Astrocyte of the spinal cord (primary cell): ENCODE measurements around the gene NOS1AP.

Experiments used
- DNase-seq: peaks from one replicate; pipeline ENCODE4 v3.0.0; 2011; ENCODE audit warnings: low read depth, low spot score
- H3K4me3 ChIP-seq: 2 replicates; pipeline ENCODE4 v1.5.1; 2011; ENCODE audit warnings: low read depth, mild to moderate bottlenecking, low read length, moderate library complexity
- CTCF ChIP-seq: IDR thresholded peaks from 2 replicates; pipeline ENCODE4 v1.5.1; 2012; ENCODE audit warnings: low read depth, mild to moderate bottlenecking, low read length, inconsistent platforms
- in situ Hi-C: cut with HindIII; loops from 2 replicates; pipeline ENCODE4 v1.10.0; 2017; ENCODE audit warnings: low sequenced_read_pairs

Gene NOS1AP

GRCh38 chr1:162353702-162354101 lies 284.2 kb downstream of the NOS1AP start:
- no peak for TF ChIP-seq CTCF
- in situ Hi-C loops: no loop called here
- H3K4me3 ChIP-seq: no peak overlapping the region
- DNase-seq: no peak

- peak; percentile 45 for TF ChIP-seq CTCF
- H3K4me3 ChIP-seq: no peak overlapping the region
- DNase-seq: peak; percentile 25
- in situ Hi-C loops: no loop called here
Observed at GRCh38 chr1:162357681-162358266, 288.3 kb downstream of the NOS1AP start.

- in situ Hi-C loops: no loop called here
- no peak for DNase-seq
- H3K4me3 ChIP-seq: no peak overlapping the region
- TF ChIP-seq CTCF: no peak
Observed at GRCh38 chr1:162358928-162359327, 289.4 kb downstream of the NOS1AP start.

GRCh38 chr1:162359523-162360236 lies 290.2 kb downstream of the NOS1AP start:
- in situ Hi-C loops: no loop called here
- no peak overlapping the region for H3K4me3 ChIP-seq
- DNase-seq: no peak
- TF ChIP-seq CTCF: no peak

GRCh38 chr1:162360237-162360873 lies 290.9 kb downstream of the NOS1AP start:
- no peak overlapping the region for H3K4me3 ChIP-seq
- in situ Hi-C loops: no loop called here
- DNase-seq: no peak
- TF ChIP-seq CTCF: no peak

- no peak for DNase-seq
- no peak overlapping the region for H3K4me3 ChIP-seq
- no peak for TF ChIP-seq CTCF
- in situ Hi-C loops: no loop called here
Observed at GRCh38 chr1:162360874-162361260, 291.4 kb downstream of the NOS1AP start.
